Activated T-cell treated with anti-CD3 and anti-CD28 coated beads, Interleukin-2, amount 50 U/mL, for 72 hours (primary cell): ENCODE measurements around the gene PALMD. TPM values are rescaled to one million over a fixed set of nuclear protein-coding genes. Genes with fewer than 3 reads are reported as not detected.

Experiments used
- ATAC-seq, 2 donors: fragments of 150-1000 bp; cut with Tn5 transposase; replicated peaks in 1 of 2; 2 replicates each; pipeline ENCODE4 v1.10.0; 2021; ENCODE audit warnings: moderate library complexity in 2 of 2, mild to moderate bottlenecking in 1 of 2
- DNase-seq, 2 donors: peaks; one replicate each; pipeline ENCODE4 v3.0.0; 2021 to 2022; ENCODE audit warnings: mixed read lengths in 1 of 2
- H3K27ac Mint-ChIP-seq: one replicate; pipeline ENCODE4 v1.8.0; 2022; ENCODE audit warnings: mild to moderate bottlenecking, moderate library complexity, mixed read lengths
- H3K27me3 Mint-ChIP-seq: one replicate; pipeline ENCODE4 v1.8.0; 2022; ENCODE audit warnings: low read depth, mixed read lengths
- H3K36me3 Mint-ChIP-seq, 2 donors: one replicate each; pipeline ENCODE4 v1.8.0; 2022; ENCODE audit warnings: mixed read lengths in 2 of 2, mild to moderate bottlenecking in 1 of 2; ENCODE audit not compliant: insufficient read depth in 2 of 2
- H3K4me1 Mint-ChIP-seq: one replicate; pipeline ENCODE4 v1.8.0; 2022; ENCODE audit warnings: low read depth, mixed read lengths
- H3K4me3 Mint-ChIP-seq, 2 donors: one replicate each; pipeline ENCODE4 v1.8.0; 2022; ENCODE audit warnings: mild to moderate bottlenecking in 2 of 2, mixed read lengths in 2 of 2, moderate library complexity in 2 of 2
- H3K9me3 Mint-ChIP-seq, 2 donors: one replicate each; pipeline ENCODE4 v1.8.0; 2022; ENCODE audit warnings: mixed read lengths in 2 of 2
- total RNA-seq, 2 donors: library from RNA; stranded (reverse); gene quantifications; one replicate each; pipeline ENCODE4 v1.2.3, GENCODE V29; 2022

The PALMD gene
- total RNA-seq, 2 donors from 2014 or later: not detected

GRCh38 chr1:99673315-99673714 lies 27.4 kb downstream of the PALMD start:
- Mint-ChIP-seq H3K27ac (no peak overlapping the region), H3K9me3 (no peaks in the 10 kb centered on the region), H3K36me3 (no peaks in the 10 kb centered on the region), H3K4me3 (no peak overlapping the region), H3K4me1 (no peaks in the 10 kb centered on the region), H3K27me3 (peaks cover 22% of the 10 kb centered on the region)
- DNase-seq: no peak
- ATAC-seq: no peak

GRCh38 chr1:99674115-99675064 lies 28.5 kb downstream of the PALMD start:
- H3K4me1 Mint-ChIP-seq: no peaks in the 10 kb centered on the region
- peaks cover 22% of the 10 kb centered on the region for H3K27me3 Mint-ChIP-seq
- no peak overlapping the region for H3K4me3 Mint-ChIP-seq
- DNase-seq: no peak
- H3K36me3 Mint-ChIP-seq: no peaks in the 10 kb centered on the region
- H3K27ac Mint-ChIP-seq: no peak overlapping the region
- no peak for ATAC-seq
- no peaks in the 10 kb centered on the region for H3K9me3 Mint-ChIP-seq

GRCh38 chr1:99675292-99675691 lies 29.4 kb downstream of the PALMD start:
- no peak overlapping the region for H3K27ac Mint-ChIP-seq
- H3K27me3 Mint-ChIP-seq: peaks cover 22% of the 10 kb centered on the region
- no peaks in the 10 kb centered on the region for H3K36me3 Mint-ChIP-seq
- no peaks in the 10 kb centered on the region for H3K4me1 Mint-ChIP-seq
- H3K4me3 Mint-ChIP-seq: no peak overlapping the region
- no peak for ATAC-seq
- no peak for DNase-seq
- no peaks in the 10 kb centered on the region for H3K9me3 Mint-ChIP-seq

GRCh38 chr1:99675994-99676393 lies 30.1 kb downstream of the PALMD start:
- ATAC-seq: no peak
- H3K4me1 Mint-ChIP-seq: no peaks in the 10 kb centered on the region
- peaks cover 22% of the 10 kb centered on the region for H3K27me3 Mint-ChIP-seq
- no peaks in the 10 kb centered on the region for H3K36me3 Mint-ChIP-seq
- no peak overlapping the region for H3K4me3 Mint-ChIP-seq
- no peak overlapping the region for H3K27ac Mint-ChIP-seq
- H3K9me3 Mint-ChIP-seq: no peaks in the 10 kb centered on the region
- no peak for DNase-seq

- peaks cover 22% of the 10 kb centered on the region for H3K27me3 Mint-ChIP-seq
- no peak for DNase-seq
- H3K36me3 Mint-ChIP-seq: no peaks in the 10 kb centered on the region
- no peaks in the 10 kb centered on the region for H3K4me1 Mint-ChIP-seq
- H3K27ac Mint-ChIP-seq: no peak overlapping the region
- no peak overlapping the region for H3K4me3 Mint-ChIP-seq
- no peaks in the 10 kb centered on the region for H3K9me3 Mint-ChIP-seq
- ATAC-seq: no peak
Measured at GRCh38 chr1:99676876-99677275, 31.0 kb downstream of the PALMD start.

- no peaks in the 10 kb centered on the region for H3K9me3 Mint-ChIP-seq
- no peak for DNase-seq
- H3K36me3 Mint-ChIP-seq: no peaks in the 10 kb centered on the region
- no peak overlapping the region for H3K27ac Mint-ChIP-seq
- no peak for ATAC-seq
- H3K27me3 Mint-ChIP-seq: peaks cover 17% of the 10 kb centered on the region
- no peaks in the 10 kb centered on the region for H3K4me1 Mint-ChIP-seq
- H3K4me3 Mint-ChIP-seq: no peak overlapping the region
Measured at GRCh38 chr1:99677416-99677815, 31.5 kb downstream of the PALMD start.

GRCh38 chr1:99680270-99680669 lies 34.4 kb downstream of the PALMD start:
- no peaks in the 10 kb centered on the region for H3K4me1 Mint-ChIP-seq
- H3K4me3 Mint-ChIP-seq: no peak overlapping the region
- no peak overlapping the region for H3K27ac Mint-ChIP-seq
- no peaks in the 10 kb centered on the region for H3K9me3 Mint-ChIP-seq
- peaks cover 16% of the 10 kb centered on the region for H3K27me3 Mint-ChIP-seq
- DNase-seq: no peak
- no peaks in the 10 kb centered on the region for H3K36me3 Mint-ChIP-seq
- ATAC-seq: no peak

- DNase-seq: no peak
- Mint-ChIP-seq H3K9me3 (no peaks in the 10 kb centered on the region), H3K27me3 (peaks cover 16% of the 10 kb centered on the region), H3K27ac (no peak overlapping the region), H3K4me3 (no peak overlapping the region), H3K36me3 (no peaks in the 10 kb centered on the region), H3K4me1 (no peaks in the 10 kb centered on the region)
- ATAC-seq: no peak
Measured at GRCh38 chr1:99681583-99681982, 35.7 kb downstream of the PALMD start.

- ATAC-seq (no peak), DNase-seq (no peak)
- Mint-ChIP-seq H3K4me3 (no peak overlapping the region), H3K4me1 (no peaks in the 10 kb centered on the region), H3K36me3 (no peaks in the 10 kb centered on the region), H3K27me3 (peaks cover 14% of the 10 kb centered on the region), H3K9me3 (no peaks in the 10 kb centered on the region), H3K27ac (no peak overlapping the region)
Measured at GRCh38 chr1:99682291-99682751, 36.4 kb downstream of the PALMD start.

- Mint-ChIP-seq H3K27me3 (peaks cover 10% of the 10 kb centered on the region), H3K4me1 (no peaks in the 10 kb centered on the region), H3K4me3 (no peak overlapping the region), H3K9me3 (no peaks in the 10 kb centered on the region), H3K36me3 (no peaks in the 10 kb centered on the region), H3K27ac (no peak overlapping the region)
- ATAC-seq (peak; percentile 68 to 78), DNase-seq (peak; percentile 46 to 50)
Measured at GRCh38 chr1:99685516-99686180, 39.7 kb downstream of the PALMD start.

GRCh38 chr1:99691175-99691574 lies 45.3 kb downstream of the PALMD start:
- Mint-ChIP-seq H3K27me3 (peaks cover 20% of the 10 kb centered on the region), H3K4me3 (no peak overlapping the region), H3K4me1 (no peaks in the 10 kb centered on the region), H3K36me3 (no peaks in the 10 kb centered on the region), H3K27ac (no peak overlapping the region), H3K9me3 (no peaks in the 10 kb centered on the region)
- DNase-seq (no peak), ATAC-seq (no peak)

- ATAC-seq: no peak
- Mint-ChIP-seq H3K9me3 (no peaks in the 10 kb centered on the region), H3K36me3 (no peaks in the 10 kb centered on the region), H3K4me3 (no peak overlapping the region), H3K27me3 (peaks cover 35% of the 10 kb centered on the region), H3K27ac (no peak overlapping the region), H3K4me1 (no peaks in the 10 kb centered on the region)
- DNase-seq: no peak
Measured at GRCh38 chr1:99696616-99697015, 50.7 kb downstream of the PALMD start.

GRCh38 chr1:99697580-99697979 lies 51.7 kb downstream of the PALMD start:
- Mint-ChIP-seq H3K4me1 (no peaks in the 10 kb centered on the region), H3K27me3 (peaks cover 31% of the 10 kb centered on the region), H3K4me3 (no peak overlapping the region), H3K27ac (no peak overlapping the region), H3K9me3 (no peaks in the 10 kb centered on the region), H3K36me3 (no peaks in the 10 kb centered on the region)
- ATAC-seq (no peak), DNase-seq (no peak)
